H9 (cell line): ENCODE results near the gene MYCBP2. TPM values are rescaled to one million over a fixed set of nuclear protein-coding genes. Genes with fewer than 3 reads are reported as not detected.
A peak's percentile ranks its signal among the peaks of the same experiment; 100 is the strongest.

Experiments used
- DNase-seq: peaks from one replicate; pipeline ENCODE4 v3.0.0-alpha.2; 2017
- H2AFZ ChIP-seq: one replicate; pipeline ENCODE4 v1.6.1; 2013; ENCODE audit warnings: mild to moderate bottlenecking, low read length, control low read depth, moderate library complexity
- H2AK5ac ChIP-seq: 2 replicates; pipeline ENCODE4 v1.6.1; 2013; ENCODE audit warnings: low read length, control low read depth, mixed read lengths; ENCODE audit not compliant: insufficient read length
- H2BK120ac ChIP-seq: one replicate; pipeline ENCODE4 v1.6.1; 2013; ENCODE audit warnings: low read depth, mild to moderate bottlenecking, low read length, control low read depth, inconsistent platforms; ENCODE audit not compliant: poor library complexity, severe bottlenecking
- H2BK12ac ChIP-seq: 2 replicates; pipeline ENCODE4 v1.6.1; 2013; ENCODE audit warnings: low read length, control low read depth, mixed read lengths, low read depth; ENCODE audit not compliant: insufficient read length
- H2BK15ac ChIP-seq: 2 replicates; pipeline ENCODE4 v1.6.1; 2013; ENCODE audit warnings: low read depth, low read length, control low read depth
- H2BK20ac ChIP-seq: one replicate; pipeline ENCODE4 v1.6.1; 2013; ENCODE audit warnings: low read depth, mild to moderate bottlenecking, low read length, control low read depth, inconsistent platforms; ENCODE audit not compliant: poor library complexity, severe bottlenecking
- H2BK5ac ChIP-seq: 2 replicates; pipeline ENCODE4 v1.6.1; 2013; ENCODE audit warnings: low read length, control low read depth, mixed read lengths; ENCODE audit not compliant: insufficient read length
- H3K14ac ChIP-seq: 2 replicates; pipeline ENCODE4 v1.6.1; 2013; ENCODE audit warnings: low read length, control low read depth; ENCODE audit not compliant: insufficient read depth
- H3K18ac ChIP-seq: 2 replicates; pipeline ENCODE4 v1.6.1; 2013; ENCODE audit warnings: low read depth, mild to moderate bottlenecking, mixed read lengths, low read length, control low read depth; ENCODE audit not compliant: insufficient read length
- H3K23ac ChIP-seq: 2 replicates; pipeline ENCODE4 v1.6.1; 2013; ENCODE audit warnings: low read length, control low read depth, mixed read lengths, low read depth; ENCODE audit not compliant: insufficient read length
- H3K23me2 ChIP-seq: 2 replicates; pipeline ENCODE4 v1.6.1; 2013; ENCODE audit warnings: low read depth, mild to moderate bottlenecking, mixed read lengths, low read length, control low read depth; ENCODE audit not compliant: insufficient read length, poor library complexity, severe bottlenecking
- H3K27ac ChIP-seq: 2 replicates; pipeline ENCODE4 v1.5.1; 2013; ENCODE audit warnings: low read length, control low read depth, mixed read lengths, low read depth; ENCODE audit not compliant: insufficient read length
- H3K27me3 ChIP-seq: 2 replicates; pipeline ENCODE4 v1.6.1; 2013; ENCODE audit warnings: low read length, control low read depth, inconsistent platforms; ENCODE audit not compliant: insufficient read depth
- H3K4ac ChIP-seq: 2 replicates; pipeline ENCODE4 v1.6.1; 2013; ENCODE audit warnings: low read depth, mild to moderate bottlenecking, control low read depth, inconsistent platforms, low read length, moderate library complexity
- H3K4me1 ChIP-seq: 2 replicates; pipeline ENCODE4 v1.6.1; 2013; ENCODE audit warnings: low read length, control low read depth, inconsistent platforms; ENCODE audit not compliant: insufficient read depth
- H3K4me2 ChIP-seq: 2 replicates; pipeline ENCODE4 v1.6.1; 2013; ENCODE audit warnings: low read length, control low read depth, mixed read lengths; ENCODE audit not compliant: insufficient read length, insufficient read depth
- H3K56ac ChIP-seq: 2 replicates; pipeline ENCODE4 v1.6.1; 2013; ENCODE audit warnings: low read depth, mild to moderate bottlenecking, mixed read lengths, low read length, control low read depth; ENCODE audit not compliant: insufficient read length
- H3K79me1 ChIP-seq: 2 replicates; pipeline ENCODE4 v1.6.1; 2013; ENCODE audit warnings: low read depth, mild to moderate bottlenecking, moderate library complexity, low read length, control low read depth, inconsistent platforms; ENCODE audit not compliant: insufficient read depth, poor library complexity, severe bottlenecking
- H3K79me2 ChIP-seq: 2 replicates; pipeline ENCODE4 v1.6.1; 2013; ENCODE audit warnings: low read length, control low read depth, inconsistent platforms; ENCODE audit not compliant: insufficient read depth
- H3K9ac ChIP-seq: 2 replicates; pipeline ENCODE4 v1.6.1; 2013; ENCODE audit warnings: low read length, control low read depth, mixed read lengths; ENCODE audit not compliant: insufficient read length; ENCODE audit errors: extremely low read depth
- H3K9me3 ChIP-seq: one replicate; pipeline ENCODE4 v1.6.1; 2013; ENCODE audit warnings: low read depth, low read length, inconsistent platforms; ENCODE audit not compliant: control insufficient read depth
- H3T11ph ChIP-seq: one replicate; pipeline ENCODE4 v1.6.1; 2013; ENCODE audit warnings: mild to moderate bottlenecking, low read length, control low read depth, inconsistent platforms
- H4K20me1 ChIP-seq: one replicate; pipeline ENCODE4 v1.6.1; 2013; ENCODE audit not compliant: control insufficient read depth, insufficient read length, insufficient read depth
- H4K5ac ChIP-seq: 2 replicates; pipeline ENCODE4 v1.6.1; 2013; ENCODE audit warnings: low read depth, mild to moderate bottlenecking, mixed read lengths, low read length, control low read depth; ENCODE audit not compliant: insufficient read length
- H4K8ac ChIP-seq: replicated peaks from 2 replicates; pipeline ENCODE4 v1.6.1; 2013; ENCODE audit warnings: low read length, control low read depth, mixed read lengths, low read depth; ENCODE audit not compliant: insufficient read length
- H4K91ac ChIP-seq: 2 replicates; pipeline ENCODE4 v1.6.1; 2013; ENCODE audit warnings: low read depth, mild to moderate bottlenecking, moderate library complexity, mixed read lengths, low read length, control low read depth; ENCODE audit not compliant: insufficient read length
- H3K27ac Mint-ChIP-seq, 3 experiments: 2 replicates in 2 of 3; 3 replicates in 1 of 3; pipeline ENCODE4 v1.8.0; 2020 to 2021; ENCODE audit warnings: mixed read lengths in 3 of 3, mild to moderate bottlenecking in 1 of 3, moderate library complexity in 1 of 3
- H3K27me3 Mint-ChIP-seq: 2 replicates; pipeline ENCODE4 v1.8.0; 2021; ENCODE audit warnings: low read depth, mild to moderate bottlenecking, moderate library complexity, mixed read lengths
- H3K36me3 Mint-ChIP-seq, 3 experiments: 2 replicates in 2 of 3; 3 replicates in 1 of 3; pipeline ENCODE4 v1.8.0; 2020 to 2021; ENCODE audit warnings: low read depth in 3 of 3, mixed read lengths in 3 of 3; ENCODE audit not compliant: insufficient read depth in 1 of 3
- H3K4me1 Mint-ChIP-seq, 2 experiments: 2 replicates each; pipeline ENCODE4 v1.8.0; 2020; ENCODE audit warnings: mixed read lengths in 2 of 2
- H3K4me3 Mint-ChIP-seq, 2 experiments: 2 replicates in 1 of 2; 3 replicates in 1 of 2; pipeline ENCODE4 v1.8.0; 2020 to 2021; ENCODE audit warnings: mild to moderate bottlenecking in 2 of 2, mixed read lengths in 2 of 2, moderate library complexity in 1 of 2
- H3K9me3 Mint-ChIP-seq, 2 experiments: 2 replicates in 1 of 2; 3 replicates in 1 of 2; pipeline ENCODE4 v1.8.0; 2020; ENCODE audit warnings: mild to moderate bottlenecking in 2 of 2, mixed read lengths in 2 of 2, moderate library complexity in 1 of 2
- WGBS: extraction: QIAGEN DNeasy Blood & Tissue Kit; methylation state at CpG from one replicate; pipeline ENCODE4 v1.1.7; 2013; ENCODE audit warnings: missing lambda C conversion rate, low lambda C conversion rate, mixed read lengths; ENCODE audit not compliant: insufficient read length; ENCODE audit errors: extremely low coverage; 5-methylcytosine and 5-hydroxymethylcytosine counted together
- total RNA-seq: library from RNA; stranded (reverse); gene quantifications from 2 replicates; pipeline ENCODE4 v1.2.1, GENCODE V29; 2021
- TF ChIP-seq, protein P1 (sequence below): fragments of 200-600 bp; sonication (generic); conservative IDR thresholded peaks from 3 replicates; pipeline ENCODE4 v1.8.0; 2021; ENCODE audit warnings: antibody characterized with exemption, mild to moderate bottlenecking

Gene MYCBP2
- total RNA-seq, 1 experiment from 2014 or later = 32.0 TPM

DNA sequence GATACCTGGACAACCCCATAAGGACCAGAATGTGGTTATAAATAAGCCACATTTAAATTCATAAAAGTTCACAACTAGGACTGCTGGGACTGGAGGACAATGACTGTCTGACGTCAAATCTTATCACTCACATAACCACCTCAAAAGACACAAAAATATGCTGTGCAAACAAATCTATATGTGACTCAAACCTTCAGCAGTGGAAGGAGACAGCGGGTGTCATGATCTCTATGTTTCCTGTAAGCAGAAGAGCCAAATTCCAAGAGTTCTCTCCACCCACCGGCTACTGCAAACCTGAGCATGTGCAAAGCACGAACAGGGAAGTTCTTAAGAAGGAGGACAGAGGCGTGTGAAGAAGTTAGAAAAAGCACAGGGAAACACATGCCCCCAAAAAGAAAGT lies 113.2 kb downstream of the MYCBP2 start:
- peaks cover 8 to 30% (median 23%) of the 10 kb centered on the region in 3 experiments for H3K36me3 Mint-ChIP-seq
- H4K20me1 ChIP-seq = no peaks in the 10 kb centered on the region
- no peak overlapping the region for H3K9ac ChIP-seq
- no peaks in the 10 kb centered on the region for H3K4me1 ChIP-seq
- no peak overlapping the region for H4K5ac ChIP-seq
- H3K27me3 ChIP-seq = no peaks in the 10 kb centered on the region
- H3K79me1 ChIP-seq = no peaks in the 10 kb centered on the region
- H4K91ac ChIP-seq = no peak overlapping the region
- no CpG with 5 or more reads among the region's 5 CpGs for WGBS
- no peaks in the 10 kb centered on the region for H3K9me3 Mint-ChIP-seq
- TF ChIP-seq, protein P1, sequence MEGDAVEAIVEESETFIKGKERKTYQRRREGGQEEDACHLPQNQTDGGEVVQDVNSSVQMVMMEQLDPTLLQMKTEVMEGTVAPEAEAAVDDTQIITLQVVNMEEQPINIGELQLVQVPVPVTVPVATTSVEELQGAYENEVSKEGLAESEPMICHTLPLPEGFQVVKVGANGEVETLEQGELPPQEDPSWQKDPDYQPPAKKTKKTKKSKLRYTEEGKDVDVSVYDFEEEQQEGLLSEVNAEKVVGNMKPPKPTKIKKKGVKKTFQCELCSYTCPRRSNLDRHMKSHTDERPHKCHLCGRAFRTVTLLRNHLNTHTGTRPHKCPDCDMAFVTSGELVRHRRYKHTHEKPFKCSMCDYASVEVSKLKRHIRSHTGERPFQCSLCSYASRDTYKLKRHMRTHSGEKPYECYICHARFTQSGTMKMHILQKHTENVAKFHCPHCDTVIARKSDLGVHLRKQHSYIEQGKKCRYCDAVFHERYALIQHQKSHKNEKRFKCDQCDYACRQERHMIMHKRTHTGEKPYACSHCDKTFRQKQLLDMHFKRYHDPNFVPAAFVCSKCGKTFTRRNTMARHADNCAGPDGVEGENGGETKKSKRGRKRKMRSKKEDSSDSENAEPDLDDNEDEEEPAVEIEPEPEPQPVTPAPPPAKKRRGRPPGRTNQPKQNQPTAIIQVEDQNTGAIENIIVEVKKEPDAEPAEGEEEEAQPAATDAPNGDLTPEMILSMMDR = no peak
- H3K9me3 ChIP-seq = no peaks in the 10 kb centered on the region
- no peak overlapping the region for H2BK15ac ChIP-seq
- no peaks in the 10 kb centered on the region for H3K27me3 Mint-ChIP-seq
- H3K23me2 ChIP-seq = no peaks in the 10 kb centered on the region
- no peak overlapping the region for H3K4me2 ChIP-seq
- H3K4me3 Mint-ChIP-seq = no peak overlapping the region
- no peak overlapping the region for H3K23ac ChIP-seq
- H2BK5ac ChIP-seq = no peak overlapping the region
- no peak overlapping the region for H3K27ac ChIP-seq
- H4K8ac ChIP-seq = no peak overlapping the region
- no peak overlapping the region for H2BK12ac ChIP-seq
- peak overlapping the region in 2 of 3 experiments; percentile 45 to 69; a peak in 2 of 7 replicates for H3K27ac Mint-ChIP-seq
- no peaks in the 10 kb centered on the region for H3K4me1 Mint-ChIP-seq
- no peaks in the 10 kb centered on the region for H3K79me2 ChIP-seq
- no peak overlapping the region for H3K18ac ChIP-seq
- H3K56ac ChIP-seq = no peak overlapping the region
- no peak overlapping the region for H2BK120ac ChIP-seq
- no peak overlapping the region for H3K4ac ChIP-seq
- no peak for DNase-seq
- H2AFZ ChIP-seq = no peak overlapping the region
- H2BK20ac ChIP-seq = no peak overlapping the region
- no peak overlapping the region for H3K14ac ChIP-seq
- no peak overlapping the region for H3T11ph ChIP-seq
- H2AK5ac ChIP-seq = no peak overlapping the region
